HuH-7 (cell line): ENCODE results near the gene SERPINB10.
A peak's percentile ranks its signal among the peaks of the same experiment; 100 is the strongest.

Source experiments
- DNase-seq: peaks from one replicate; pipeline ENCODE4 v3.0.0; 2011; ENCODE audit warnings: low spot score

SERPINB10 gene

GRCh38 chr18:63947051-63947790, 39.5 kb downstream of the SERPINB10 start:
- no peak for DNase-seq

- no peak for DNase-seq
These were observed 41.4 kb downstream of the SERPINB10 start, which contains the start of gene HMSD for GRCh38 chr18:63949068-63949737. TSS of gene HMSD (plus strand) at chr18:63949301. CDS start at chr18:63953456, 4,155 bp downstream.

DNA sequence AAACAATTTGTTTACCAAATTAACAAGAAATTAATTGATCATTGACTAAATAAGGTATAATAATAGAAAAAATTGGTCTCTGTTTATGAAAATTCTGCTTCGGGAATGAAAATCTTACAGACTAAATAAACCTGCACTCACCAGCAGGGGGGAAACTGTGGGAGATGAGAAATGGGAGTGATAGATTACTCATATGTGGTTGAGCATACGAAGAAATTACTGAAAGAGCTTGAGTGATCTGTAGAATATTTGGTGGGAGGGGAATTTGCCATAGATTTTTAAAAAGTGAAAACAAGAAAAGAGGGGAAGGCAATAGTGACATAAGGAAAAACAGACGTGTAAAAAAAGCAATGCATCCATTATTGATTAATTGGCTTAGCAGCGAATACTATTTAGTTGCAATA, 43.5 kb downstream of the SERPINB10 start:
- no peak for DNase-seq

DNA sequence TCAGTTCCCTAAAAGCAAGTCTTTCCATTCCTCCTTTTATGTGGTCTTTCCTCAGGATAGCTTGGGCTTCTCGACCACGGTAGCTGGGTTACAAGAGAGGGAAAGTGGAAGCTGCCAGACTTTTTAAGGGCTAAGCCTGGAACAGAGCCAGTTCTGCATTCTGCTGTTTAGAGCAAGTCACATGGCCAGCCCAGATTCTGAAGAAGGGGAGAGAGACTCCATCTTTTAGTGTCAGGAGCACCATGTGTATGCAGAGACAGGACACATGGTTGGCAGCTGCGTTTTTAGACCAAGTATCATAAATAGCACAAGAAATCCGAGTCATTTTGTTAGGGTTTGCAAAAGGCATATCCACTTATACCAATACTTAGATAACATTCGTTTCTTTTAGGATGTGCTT, 46.1 kb downstream of the SERPINB10 start:
- no peak for DNase-seq

DNA sequence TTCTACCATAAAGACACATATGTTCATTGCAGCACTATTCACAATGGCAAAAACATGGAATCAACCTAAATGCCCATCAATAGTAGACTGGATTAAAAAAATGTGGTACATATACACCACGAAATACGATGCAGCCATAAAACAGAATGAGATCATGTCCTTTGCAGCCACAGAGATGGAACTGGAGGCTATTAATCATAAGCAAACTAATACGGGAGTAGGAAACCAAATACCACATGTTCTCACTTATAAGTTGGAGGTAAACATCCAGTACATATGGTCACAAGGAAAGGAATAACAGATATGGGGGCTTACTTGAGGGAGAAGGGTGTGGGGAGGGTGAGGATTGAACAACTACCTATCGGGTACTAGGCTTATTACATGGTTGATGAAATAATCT, 49.0 kb downstream of the SERPINB10 start:
- no peak for DNase-seq

- no peak for DNase-seq
These were observed 53.1 kb downstream of the SERPINB10 start for GRCh38 chr18:63960891-63961290.

DNA sequence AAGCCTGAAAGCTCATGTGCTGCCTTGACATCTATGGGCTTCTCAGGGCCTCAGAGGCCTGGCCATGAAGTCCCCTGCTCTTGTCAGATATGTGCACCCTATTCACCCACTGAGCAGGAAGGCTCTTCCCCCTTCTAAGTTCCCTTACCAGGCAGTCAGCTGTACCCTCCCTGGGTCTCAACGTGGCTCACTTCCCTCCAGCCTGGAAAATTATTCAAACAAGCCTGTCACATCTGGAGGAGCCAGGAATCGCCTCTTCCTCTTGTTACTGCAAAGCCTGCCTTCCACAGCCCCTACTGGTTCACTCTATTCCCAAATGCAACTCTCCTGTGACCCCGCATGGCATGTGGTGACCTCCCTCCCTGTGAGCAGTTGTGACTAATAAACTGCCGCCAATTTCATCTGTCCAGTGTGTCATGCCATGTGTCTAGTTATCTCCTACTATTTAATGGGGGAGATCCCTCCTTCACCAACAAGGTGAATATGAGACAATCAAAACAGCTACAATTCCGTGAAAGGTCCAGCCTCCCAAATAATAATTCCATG, 53.8 kb downstream of the SERPINB10 start:
- no peak for DNase-seq

DNA sequence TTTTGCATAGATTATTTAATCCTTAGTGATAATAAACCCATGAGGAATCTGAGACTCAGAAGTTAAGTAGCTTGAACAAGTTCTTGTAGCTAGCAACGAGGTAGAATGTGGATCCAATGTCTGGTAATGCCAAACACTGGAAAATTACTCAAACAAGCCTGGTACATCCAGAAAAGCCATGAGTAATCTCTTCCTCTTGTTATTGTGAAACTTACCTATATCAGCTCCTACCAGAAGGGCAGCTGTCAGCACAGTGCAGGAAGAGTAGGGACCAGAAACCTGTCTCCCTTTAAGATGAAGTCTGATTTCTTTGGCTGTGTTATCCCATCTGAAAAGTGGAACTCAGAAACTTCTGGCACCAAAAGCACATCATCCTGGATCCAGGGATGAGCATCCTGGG, 54.4 kb downstream of the SERPINB10 start:
- DNase-seq, result no peak

DNA sequence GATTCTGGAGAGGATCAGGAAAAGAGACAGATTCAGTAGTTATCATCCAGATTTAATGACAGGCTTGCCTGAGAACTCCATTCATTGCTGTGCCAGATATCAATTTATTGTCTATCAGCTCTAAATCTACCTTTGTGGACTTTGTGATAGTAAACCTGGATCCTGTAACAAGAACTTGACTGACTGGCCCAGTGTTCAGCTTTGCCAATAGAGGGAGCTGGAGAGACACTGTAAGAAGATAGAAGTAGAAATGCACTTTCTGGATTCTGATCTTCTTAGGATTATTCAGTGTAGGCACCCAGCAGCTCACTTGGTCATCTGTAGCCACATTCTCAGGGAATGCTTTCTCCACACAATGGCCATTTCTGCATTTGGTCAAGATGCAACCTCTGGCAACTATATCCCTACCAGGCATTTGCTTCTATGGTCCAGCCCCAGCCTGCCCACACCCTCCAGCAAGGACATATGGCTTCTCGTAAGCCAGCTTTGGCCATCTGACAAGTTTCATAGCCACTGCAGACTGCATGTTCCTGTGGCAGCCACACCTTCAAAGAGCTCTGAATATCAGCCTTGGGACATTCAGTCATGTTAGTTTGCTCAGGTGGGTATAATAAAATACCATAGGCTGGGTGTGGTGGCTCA, 56.0 kb downstream of the SERPINB10 start:
- no peak for DNase-seq

DNA sequence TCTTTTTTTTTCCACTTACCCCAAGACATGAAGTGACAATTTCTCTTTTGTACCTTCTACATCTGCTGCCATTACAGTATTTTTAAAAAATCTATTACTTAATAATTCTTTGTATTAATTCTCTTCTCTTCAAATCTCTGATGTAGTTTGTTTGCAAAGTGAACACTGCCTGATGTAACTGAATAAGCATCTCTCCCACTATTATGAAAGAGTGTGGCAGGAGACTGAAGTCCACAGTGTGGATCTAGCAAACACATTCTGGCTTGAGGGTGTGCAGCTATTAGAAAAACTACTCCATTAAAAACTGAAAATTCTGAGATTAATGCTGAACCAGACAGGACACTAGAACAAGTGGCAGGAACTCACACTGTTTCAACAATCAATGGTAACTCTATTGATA, 57.1 kb downstream of the SERPINB10 start:
- DNase-seq, result no peak

DNA sequence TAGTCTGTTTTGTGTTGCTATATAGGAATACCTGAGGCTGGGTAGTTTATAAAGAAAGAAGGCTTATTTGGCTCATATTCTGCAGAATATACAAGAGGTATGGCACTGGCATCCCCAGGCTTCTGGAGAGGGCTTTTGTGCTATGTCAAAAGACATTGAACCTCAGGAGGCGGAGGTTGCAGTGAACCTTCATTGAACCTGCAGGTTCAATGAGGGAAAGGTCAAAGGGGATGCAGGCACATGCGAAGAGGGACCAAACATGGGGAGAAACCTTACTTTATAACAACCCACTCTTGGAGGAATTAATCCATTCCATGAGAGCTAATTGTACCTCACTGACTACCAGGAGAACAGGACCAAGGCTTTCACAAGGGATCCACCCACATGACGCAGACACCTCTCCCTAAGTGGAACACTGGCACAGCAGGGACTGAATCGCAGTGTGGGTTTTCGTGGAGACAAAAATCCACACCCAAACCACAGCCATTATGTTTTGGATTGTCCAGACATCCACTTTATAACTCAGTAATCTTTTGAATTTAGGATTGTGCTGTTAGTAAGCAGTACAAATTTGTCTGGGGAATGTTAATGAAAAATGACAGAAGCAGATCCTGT, 58.1 kb downstream of the SERPINB10 start:
- DNase-seq, result no peak

DNA sequence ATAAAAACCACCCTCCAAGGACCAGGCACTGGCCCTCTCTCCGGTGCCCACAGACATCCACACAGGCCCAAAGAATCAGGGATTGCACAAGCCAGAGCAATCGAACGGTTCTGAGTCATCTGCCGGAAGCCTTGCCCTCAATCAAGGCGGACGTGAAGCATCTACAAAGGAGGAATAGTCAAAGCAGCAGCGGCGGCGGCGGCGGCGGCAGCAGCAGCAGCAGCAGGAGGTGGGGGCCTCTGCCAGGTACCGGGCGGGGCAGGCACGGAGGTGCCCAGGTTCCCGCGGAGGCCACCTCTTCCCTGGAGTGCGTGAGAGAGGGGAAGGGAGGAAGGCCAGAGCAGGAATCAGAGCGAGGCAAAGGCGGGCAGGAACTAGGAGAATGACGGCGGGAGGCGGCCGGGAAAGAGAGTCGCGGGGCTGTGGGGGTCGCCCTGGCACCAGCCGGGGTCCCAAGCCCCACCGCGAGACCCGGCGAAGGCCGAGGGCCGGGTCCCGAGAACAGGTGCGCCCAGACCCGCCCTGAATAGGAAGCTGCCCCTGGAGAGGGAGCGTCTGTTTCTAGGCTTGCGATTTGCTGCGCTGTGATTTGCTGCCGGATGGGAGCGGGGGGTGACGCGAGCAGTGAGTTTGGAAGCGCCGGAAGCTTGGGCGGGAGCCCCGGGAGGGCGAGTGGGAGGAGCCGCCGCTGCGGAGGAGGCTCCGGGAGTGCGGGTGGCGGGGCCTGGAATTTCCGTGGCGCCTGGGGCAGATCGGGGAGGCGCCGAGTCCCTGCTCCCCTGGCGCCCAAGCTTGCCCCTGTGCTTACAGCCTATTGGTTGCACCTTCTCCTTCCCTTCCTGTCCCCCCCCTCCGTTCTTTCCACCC, 62.4 kb downstream of the SERPINB10 start, which contains the start of gene SERPINB8:
Gene SERPINB8 (plus strand): TSS at position 140 of the 867 bp plus-strand sequence. CDS start 8,228 bp downstream, outside the sequence.
- DNase-seq, result peak; percentile 66

- DNase-seq, result no peak
These were observed 63.0 kb downstream of the SERPINB10 start for GRCh38 chr18:63970809-63971205.

DNA sequence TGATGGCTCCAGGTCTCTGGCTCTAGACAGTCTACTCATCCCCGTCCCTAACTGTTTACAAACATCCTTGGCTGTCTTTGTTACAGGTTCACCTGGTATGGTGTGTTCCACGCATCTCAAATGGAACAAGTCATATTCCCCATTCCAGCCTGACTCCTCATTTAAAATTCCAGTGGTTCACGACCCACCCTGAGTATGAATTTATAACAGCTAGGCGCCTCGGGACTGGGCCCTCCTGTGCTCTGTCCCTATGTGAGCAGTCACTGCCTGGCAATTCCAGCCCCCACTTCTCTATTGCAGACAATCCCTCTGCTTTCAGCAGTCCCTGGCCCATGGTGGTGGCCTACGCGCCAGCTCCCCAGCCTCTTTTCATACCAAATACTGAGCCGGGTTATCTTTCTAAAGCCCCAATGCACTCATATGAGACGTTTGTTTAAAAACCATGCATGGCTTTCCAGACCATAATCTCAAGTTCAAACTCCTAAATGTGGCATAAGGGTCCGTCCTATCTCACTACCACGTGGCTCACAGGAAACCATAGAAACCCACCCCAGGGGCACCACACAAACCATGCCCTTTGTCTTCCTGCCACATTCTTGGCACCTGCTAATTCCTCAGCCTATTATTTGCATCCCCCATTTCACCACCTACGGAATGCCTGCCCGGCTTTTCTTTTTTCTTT, 63.7 kb downstream of the SERPINB10 start:
- no peak for DNase-seq

GRCh38 chr18:63972002-63972376, 64.2 kb downstream of the SERPINB10 start:
- DNase-seq, result no peak

- no peak for DNase-seq
These were observed 67.2 kb downstream of the SERPINB10 start for GRCh38 chr18:63974991-63975390.

GRCh38 chr18:63975628-63976027, 67.9 kb downstream of the SERPINB10 start:
- no peak for DNase-seq

- no peak for DNase-seq
These were observed 69.3 kb downstream of the SERPINB10 start for GRCh38 chr18:63977040-63977439.

DNA sequence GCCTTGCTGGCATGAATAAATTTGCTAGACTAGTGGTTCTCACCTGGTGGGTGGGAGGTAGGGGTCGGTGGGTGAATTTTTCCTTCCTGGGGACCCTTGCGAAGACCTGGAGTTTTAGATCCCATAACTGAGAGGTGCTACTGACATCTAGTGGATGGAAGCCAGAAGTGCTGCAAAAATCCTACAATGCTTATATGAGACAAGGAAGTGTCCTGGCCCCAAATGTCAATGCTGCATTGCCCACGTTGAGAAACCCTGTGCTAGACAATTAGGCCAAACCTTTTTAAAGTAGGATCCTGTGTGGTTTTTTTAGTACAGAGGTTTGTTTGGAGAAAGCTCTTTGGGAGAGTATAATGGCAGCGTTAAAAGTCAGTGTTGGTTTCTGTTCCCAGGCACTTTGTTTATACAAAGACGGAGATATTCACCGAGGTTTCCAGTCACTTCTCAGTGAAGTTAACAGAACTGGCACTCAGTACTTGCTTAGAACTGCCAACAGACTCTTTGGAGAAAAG, 71.7 kb downstream of the SERPINB10 start:
- peak; percentile 32 for DNase-seq

- DNase-seq, result no peak
These were observed 72.3 kb downstream of the SERPINB10 start for GRCh38 chr18:63980027-63980426.
